HG02798 (cell line): ENCODE measurements around the gene DDX5.
"Not testable (repeated sequence)": the region's sequence is repeated elsewhere in the genome, so short reads cannot be mapped to it uniquely, and the experiment has no call there.

Experiments used
- ATAC-seq: cut with Tn5 transposase; IDR thresholded peaks from one replicate; pipeline ENCODE4 v1.9.1; 2021; ENCODE audit warnings: mild to moderate bottlenecking; ENCODE audit not compliant: unreplicated experiment, poor library complexity

The DDX5 gene

DNA sequence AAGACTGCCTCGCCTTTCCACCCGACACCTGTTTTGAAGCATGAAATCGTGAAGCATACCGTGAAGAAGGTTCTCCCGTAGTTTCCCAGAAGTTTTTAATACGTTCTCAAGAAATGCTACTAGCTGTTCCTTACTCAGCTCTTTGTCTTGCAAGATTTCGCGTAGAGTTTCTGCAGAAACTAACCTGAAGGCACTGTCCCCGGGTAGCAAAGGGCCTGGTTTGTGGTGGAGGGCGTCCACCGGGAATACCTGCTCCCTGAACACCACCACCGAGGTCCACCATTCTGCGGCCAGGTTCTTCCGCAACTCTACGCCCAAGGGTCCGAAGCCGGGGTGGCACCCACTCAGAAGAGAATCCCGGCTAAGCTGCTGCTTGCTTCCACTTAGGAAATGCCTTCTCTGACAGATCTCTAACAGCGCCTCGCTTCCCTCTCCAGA, 9.7 kb downstream of the DDX5 start:
- ATAC-seq = no peak

DNA sequence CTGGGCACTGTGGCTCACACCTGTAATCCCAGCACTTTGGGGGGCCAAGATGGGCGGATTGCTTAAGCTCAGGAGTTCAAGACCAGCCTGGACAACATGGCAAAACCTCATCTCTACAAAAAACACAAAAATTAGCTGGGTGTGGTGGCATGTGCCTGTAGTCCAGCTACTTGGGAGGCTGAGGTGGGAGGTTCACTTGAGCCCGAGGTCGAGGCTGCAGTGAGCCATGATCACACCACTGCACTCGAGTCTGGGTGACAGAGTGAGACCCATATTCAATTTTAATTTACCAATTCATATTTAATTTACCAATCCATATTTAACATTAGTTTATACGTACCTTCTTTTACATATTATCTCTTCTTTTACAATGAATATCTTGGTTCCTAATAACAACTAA, 10.8 kb downstream of the DDX5 start:
- ATAC-seq = not testable (repeated sequence)

DNA sequence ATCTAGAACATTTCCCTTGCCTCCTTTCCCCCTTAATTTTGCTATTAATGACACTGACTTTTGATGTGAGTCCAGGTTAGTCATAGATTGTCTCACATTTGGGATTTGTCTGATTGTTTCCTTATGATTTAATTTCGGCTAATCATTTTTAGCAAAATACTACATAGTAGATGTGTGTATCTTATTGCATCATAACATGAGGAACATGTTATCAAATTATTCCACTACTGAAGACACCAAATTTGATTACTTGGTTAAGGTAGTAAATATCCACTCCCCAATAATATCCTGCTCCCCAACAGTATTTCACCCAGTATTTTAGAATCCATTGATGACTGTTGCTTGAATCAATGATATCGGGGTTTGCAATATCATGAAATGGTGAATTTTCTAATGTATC, 12.0 kb downstream of the DDX5 start:
- no peak for ATAC-seq

DNA sequence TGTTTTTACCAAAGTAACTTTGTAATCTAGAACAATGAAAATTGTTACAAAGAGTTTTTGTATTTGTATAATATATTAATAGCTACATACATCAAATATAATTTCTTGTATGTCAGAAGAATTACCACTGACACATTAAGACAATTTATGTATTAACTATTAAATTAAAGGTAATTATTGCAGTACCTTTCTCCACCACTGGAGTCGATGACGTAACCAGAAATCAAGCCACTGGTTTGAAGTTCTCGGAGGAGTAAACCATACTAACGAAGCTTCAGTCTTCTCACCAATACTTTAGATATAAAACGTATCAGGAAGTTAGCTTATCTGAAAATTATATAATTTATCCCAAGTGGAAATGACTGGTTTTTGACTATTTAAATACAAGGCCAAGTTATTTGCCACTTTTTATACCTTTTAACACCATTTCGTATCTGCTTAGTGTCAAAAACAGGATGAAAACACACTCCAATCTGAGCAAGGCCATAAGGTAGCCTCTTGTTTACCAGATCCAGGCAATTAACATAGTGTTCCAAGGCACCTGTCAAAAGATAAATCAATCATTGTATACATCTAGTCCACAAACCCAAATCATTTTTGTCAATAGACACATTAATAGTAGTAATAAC, 13.5 kb downstream of the DDX5 start:
- ATAC-seq = no peak

DNA sequence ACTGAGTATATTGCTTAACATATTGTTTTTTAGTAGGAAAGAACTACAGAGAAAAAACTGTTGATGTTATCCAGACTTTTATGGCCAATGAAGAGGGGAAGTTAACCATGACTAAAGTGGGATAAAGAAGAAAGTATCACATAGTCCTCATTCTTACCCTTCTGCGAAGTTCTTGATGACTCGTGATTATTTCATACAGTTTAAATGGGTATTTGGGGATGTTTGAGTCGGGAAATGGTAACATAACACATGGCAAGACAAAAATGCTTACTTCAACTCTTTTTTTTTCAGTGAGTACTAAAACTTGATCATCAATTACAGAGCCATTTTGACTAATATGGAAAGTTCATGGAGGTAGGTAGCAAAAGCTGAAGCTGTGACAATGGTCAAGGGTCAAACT, 14.1 kb downstream of the DDX5 start:
- ATAC-seq = no peak

DNA sequence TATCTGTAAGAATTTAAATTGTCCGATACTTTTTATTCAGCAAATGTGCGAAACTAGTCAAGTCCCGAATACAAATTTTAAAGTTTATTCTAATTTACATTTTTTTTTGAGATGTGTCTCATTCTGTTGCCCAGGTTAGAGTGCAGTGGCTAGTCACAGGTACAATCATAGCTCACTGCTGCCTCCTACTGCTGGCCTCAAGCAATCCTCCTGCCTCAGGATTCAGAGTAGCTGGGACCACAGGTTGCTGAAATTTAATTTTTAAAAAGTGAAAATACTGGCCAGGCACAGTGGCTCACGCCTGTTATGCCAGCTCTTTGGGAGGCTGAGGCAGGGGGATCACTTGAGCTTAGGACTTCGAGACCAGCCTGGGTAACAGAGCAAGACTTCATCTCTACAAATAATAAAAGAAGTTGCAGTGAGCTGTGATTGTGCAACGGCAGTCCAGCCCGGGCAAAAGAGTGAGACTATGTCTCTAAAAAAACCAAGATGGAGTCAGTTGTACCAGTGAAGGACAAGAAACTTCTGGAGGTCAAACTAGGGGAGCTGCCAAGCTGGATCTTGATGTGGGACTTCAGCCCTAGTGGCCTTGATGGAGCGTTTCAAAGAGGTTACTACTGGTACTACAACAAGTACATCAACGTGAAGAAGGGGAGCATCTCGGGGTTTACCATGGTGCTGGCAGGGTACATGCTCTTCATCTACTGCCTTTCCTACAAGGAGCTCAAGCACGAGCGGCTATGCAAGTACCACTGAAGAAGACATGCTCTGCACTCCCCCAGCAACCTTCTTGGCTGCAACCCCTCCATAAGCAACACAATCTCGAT, 14.8 kb downstream of the DDX5 start:
- no peak for ATAC-seq

DNA sequence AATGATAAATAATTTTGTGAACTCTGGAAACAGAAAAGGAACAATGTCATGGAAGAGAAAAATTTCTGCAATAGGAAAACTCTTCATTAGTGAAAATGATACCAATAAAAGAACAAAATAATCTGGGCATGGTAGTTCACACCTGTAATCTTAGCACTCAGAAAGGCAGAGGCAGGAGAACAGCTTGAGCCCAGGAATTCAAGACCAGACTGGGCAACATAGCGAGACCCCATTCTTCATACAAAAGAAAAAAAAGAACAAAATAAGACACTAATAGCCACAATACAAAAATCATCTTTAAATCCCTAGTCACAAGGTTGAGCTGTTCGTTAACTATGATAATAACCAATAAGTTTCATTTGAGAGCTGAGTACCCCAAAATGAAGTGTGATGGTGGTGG, 17.8 kb downstream of the DDX5 start:
- ATAC-seq = no peak

DNA sequence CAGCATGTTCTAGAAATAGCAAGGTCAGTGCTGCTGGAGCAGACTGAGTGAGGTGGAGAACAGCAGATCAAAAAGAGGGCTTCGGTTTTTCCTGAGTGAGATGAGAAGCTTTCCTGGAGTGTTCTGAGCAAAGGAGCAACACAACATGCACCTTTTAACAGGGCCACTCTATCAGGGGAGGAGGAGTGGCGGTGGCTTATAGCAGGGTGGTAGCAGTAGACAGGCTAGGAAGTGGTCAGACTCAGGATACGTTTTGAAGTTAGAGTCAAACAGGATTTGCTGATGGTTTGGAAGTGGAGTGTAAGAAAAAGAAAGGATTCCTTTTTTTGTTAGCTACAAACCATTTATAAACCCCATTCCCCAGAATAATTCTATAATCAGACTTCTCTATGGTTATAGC, 21.7 kb downstream of the DDX5 start:
- ATAC-seq = no peak

DNA sequence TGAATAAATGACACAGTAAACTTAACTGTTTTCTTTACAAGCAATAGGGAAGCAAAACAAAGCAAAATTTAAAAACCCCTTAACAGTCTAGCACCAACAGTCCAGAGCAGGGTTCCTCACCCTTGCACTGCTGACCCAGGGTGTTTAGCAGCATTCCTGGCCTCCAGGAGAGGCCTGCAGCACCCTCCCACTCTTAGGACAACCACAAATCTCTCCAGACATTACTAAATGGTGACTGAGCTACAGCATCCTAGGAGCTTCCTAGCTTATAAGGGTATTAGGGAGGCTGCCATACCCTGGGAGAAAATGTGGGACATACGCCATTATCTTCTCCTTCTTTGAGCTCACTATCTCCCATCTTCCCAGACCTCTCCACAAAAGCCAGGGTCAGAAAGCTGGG, 25.1 kb downstream of the DDX5 start:
- no peak for ATAC-seq

DNA sequence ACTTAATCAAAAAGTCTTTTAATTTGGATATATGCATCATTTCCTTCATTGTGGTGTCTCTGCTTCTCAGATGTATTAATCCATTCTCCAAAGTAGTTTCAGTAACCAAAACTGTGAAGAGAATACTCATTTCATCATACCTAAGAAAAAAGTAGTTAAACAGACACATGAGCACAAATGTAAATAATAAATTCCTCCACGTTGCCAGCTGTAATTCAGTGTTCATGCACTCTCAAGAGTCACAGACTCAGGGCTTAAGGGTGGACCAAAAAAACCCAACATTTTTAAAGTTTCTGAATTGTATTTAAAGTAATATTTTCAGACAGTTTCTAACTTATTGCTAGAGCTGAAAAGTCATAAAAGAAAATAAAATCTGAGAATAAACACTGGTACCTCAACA, 28.2 kb downstream of the DDX5 start:
- no peak for ATAC-seq

DNA sequence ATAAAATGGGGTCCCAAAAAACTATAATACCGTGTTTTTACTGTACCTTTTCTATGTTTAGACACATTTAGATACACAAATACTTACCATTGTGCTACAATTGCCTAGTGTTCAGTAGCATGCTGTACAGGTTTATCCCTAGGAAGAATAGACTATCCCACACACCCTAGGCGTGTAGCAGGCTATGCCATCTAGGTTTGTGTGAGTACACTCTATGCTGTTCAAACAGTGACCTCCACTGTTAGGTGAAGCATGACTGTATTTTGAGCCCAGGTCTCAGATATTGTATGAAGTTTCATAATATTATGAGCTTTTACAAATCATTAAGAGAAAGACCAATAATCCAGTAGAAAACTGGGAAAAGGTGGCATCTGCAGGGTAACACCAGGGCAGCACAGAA, 33.5 kb downstream of the DDX5 start:
- no peak for ATAC-seq

DNA sequence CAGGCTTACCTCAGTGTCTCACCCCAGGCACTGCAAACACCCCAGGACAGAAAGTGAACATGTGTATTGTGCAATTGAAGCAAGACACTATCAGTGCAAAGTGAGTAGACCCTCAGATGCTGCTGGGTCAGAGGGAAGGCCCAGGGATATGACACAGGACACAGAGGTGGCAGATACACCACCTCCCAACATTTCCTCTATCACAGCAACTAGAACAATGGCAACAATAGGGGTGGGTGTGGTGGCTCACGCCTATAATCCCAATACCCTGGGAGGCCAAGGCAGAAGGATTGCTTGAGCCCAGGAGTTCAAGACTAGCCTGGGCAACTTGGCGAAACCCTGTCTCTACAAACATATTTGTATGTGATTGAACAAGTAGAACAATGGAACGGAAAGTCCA, 34.6 kb downstream of the DDX5 start:
- ATAC-seq = no peak

DNA sequence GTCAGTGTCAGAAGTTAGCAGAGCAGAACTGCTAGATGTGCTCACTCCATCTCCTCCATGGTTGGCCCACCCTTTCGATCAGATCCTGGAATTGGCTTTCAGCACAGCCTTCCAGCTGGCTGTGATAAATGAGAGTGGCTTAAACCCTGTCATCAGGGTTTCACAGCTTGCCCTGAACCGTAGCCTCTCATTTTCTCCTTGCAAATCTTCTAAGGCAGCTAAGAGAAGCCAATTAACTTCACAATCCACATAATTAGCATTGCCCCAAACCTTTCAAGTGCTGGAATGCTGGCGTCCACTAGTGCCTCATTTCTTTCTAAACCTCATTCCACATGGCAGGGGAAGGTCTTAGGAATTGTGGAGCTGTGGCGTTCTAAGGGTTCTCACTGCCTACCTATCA, 35.5 kb downstream of the DDX5 start:
- no peak for ATAC-seq

DNA sequence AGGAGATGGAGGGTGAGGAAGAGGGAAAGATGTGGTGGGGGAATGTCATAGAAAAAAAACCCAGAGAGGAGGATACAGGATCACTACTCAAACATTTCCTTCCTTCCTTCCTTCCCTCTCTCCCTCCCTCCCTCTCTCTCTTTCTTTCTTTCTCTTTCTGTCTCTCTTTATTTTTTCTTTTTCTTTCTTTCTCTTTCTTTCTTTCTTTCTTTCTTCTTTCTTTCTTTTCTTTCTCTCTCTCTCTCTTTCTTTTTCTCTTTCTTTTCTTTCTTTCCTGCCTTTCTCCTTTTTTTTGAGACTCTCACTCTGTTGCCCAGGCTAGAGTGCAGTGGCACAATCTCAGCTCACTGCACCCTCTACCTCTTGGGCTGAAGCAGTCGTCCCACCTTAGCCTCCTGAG, 39.3 kb downstream of the DDX5 start:
- not testable (repeated sequence) for ATAC-seq

DNA sequence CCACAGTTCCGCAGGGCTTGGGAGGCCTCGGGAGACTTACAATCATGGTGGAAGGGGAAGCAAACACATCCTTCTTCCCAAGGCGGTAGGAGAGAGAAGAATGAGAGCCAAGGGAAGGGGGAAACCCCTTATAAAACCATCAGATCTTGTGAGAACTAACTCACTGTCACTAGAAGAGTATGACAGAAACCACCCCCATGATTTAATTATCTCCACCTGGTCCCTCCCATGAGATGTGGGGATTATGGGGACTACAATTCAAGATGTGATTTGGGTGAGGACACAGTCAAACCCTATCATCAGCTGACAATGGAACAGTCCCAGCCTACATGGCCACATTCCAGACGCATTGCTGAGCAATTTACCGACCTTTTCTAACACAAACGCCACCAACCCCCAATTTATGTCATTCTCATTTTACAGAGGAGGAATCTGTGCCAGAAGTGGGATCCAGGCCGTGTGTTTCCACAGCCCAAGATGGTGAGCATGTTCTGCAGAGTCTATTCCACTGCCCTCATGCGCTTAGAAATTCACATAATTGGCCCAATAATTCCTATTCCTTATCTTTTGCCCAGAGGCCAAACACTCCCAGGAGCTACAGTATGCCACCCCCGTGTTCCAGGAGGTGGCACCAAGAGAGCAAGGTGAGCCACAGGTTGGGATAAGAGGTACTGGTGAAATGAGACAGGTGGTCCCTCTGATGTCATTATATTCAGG, 39.9 kb downstream of the DDX5 start:
- ATAC-seq = no peak

DNA sequence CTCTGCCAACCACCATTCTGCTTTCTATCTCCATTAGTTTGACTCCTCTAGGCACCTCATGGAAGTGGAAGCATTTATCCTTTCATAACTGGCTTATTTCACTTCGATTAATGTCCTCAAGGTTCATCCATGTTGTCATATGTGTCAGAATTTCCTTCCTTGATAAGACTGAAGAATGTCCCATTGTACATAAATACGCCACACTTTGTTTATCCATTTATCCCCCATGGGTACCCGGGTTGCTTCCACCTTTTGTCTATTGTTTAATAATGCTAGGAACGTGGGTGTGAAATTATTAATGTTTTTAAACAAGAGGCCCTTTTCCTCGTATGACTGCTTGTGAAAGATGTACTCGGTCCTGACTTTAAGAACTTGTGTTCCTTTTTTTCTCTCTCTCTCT, 44.3 kb downstream of the DDX5 start:
- no peak for ATAC-seq

DNA sequence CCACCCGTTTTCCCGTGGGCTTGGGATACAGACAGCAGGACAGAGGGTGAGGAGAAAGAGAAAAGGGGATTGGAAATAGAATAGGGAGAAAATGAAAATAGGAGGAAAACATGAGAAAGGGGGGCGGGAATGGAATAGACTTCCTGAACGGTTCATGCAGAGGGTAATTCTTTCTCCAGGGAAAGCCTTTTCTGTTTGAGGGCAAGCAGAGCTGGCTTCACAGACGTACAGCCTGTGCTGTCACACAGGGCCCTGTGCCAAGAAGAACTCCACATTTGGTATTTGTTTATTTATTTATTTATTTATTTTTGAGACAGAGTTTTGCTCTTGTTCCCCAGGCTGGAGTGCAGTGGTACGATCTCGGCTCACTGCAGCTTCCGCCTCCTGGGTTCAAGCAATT, 45.1 kb downstream of the DDX5 start:
- no peak for ATAC-seq

DNA sequence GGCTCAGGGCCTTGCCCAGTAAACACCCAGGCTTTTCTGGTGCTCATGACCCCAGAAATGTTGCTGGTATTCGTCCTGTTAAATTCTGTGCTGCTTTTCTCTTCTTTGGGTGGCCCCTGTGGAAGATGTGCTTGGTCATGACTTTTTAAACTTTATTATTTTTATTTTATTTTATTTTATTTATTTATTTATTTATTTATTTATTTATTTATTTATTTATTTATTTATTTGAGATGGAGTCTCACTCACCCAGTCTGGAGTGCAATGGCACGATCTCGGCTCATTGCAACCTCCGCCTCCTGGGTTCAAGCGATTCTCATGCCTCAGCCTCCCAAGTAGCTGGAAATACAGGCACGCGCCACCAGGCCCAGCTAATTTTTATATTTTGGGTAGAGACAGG, 46.3 kb downstream of the DDX5 start:
- not testable (repeated sequence) for ATAC-seq

DNA sequence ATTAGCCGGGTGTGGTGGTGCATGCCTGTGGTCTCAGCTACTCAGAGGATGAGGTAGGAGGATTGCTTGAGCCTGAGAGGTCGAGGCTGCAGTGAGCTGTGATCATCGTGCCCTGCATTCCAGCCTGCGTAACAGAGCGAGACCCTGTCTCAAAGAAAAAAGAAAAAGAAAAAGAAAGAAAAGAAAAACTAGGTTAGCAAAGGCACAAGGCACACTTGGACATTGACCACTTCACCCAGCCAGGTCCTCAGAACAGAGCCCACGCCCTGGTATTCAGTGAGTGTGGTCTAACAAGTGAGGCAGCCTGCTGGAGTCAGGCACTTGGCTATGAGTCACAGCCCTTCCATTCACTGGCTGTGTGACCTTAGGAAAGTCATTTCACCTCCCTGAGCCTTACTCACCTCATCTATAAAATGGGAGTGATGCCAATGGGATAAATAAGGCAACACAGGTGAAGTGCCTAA, 46.8 kb downstream of the DDX5 start:
- ATAC-seq = no peak

DNA sequence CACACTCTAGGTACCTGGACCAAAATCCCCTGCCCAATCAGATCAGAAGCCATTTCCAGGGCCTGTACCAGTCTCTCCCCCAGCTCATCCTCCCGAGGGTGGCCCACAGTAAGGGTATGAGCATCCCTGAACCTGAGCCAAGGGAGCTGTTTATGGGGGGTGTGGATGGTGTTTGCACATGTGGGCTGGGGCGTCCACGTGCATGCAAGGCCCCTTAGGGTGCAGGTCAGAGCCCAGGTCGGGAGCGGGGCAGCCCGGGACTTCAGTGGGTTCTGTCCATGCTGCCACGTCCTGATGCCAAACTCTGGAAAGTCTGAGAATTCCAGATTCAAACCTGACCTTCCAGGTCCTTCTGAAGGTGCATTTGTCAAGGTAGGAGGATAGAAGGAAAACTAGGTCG, 47.3 kb downstream of the DDX5 start:
- no peak for ATAC-seq

DNA sequence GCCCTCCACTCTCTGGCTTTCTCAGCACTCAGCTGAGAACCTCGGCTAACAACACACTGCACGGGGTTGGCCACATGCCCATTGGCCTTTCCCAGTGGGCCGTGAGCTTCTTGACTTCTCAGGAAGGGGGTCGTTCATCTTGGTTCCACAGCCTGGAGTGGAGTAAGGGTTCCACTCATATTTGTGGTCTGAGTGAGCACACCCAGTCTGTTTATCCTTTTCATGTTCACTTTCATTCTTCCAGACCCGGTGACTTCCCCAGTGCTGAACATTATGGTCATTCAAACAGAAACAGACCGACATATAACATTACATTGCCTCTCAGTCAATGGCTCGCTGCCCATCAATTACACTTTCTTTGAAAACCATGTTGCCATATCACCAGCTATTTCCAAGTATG, 48.9 kb downstream of the DDX5 start:
- ATAC-seq = no peak
